GM12801 (cell line): ENCODE measurements around the gene SOX13.

Experiments used
- TF ChIP-seq, protein P1 (sequence below): IDR thresholded peaks from one replicate; pipeline ENCODE4 v1.5.1; 2011; ENCODE audit warnings: control low read depth; ENCODE audit not compliant: insufficient read length; ENCODE audit errors: extremely low read depth

SOX13 gene

DNA sequence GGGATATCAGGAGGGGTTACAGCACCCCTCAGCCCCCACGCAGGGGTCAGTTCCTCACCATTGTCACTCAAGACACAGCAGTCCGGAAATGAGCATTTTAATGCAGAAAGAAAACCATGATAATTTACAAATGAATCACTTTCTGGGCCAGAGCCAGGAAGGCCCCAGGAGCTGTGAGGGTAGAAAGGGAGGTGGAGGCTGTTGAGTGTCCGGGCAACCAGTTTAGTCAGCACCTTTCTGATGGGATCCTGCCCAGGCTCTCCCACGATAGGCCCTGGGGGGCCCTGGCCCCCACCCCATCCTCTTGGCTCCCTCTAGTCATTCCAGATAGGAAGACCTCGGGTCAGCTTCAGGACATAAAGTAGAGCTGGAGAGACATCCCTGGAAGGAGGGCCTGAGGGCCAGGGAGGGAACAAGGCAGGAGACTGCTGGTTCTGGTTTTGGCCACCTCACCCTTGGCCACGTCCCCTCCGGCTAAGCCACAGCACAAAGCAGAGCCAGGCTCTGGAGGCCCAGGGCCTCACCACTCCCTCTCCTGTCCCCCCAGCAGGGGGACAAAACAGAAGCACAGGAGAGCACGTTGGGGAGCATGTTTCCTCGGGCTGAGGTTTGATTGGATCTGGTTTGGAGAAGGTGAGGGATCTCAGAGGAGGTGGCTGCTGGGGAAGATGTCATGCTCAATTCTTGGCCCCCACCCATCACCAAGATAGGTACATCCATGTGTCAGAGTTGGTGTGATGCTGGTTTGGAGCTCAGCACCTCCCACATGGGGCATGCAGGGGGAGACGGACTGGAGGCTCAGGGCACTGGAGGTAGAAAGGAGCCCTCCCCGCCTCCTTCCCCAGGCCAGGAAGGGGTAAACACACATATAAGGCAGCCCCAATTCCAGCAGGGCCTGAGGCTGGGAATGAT, 58.3 kb downstream of the SOX13 start:
- TF ChIP-seq, protein P1, sequence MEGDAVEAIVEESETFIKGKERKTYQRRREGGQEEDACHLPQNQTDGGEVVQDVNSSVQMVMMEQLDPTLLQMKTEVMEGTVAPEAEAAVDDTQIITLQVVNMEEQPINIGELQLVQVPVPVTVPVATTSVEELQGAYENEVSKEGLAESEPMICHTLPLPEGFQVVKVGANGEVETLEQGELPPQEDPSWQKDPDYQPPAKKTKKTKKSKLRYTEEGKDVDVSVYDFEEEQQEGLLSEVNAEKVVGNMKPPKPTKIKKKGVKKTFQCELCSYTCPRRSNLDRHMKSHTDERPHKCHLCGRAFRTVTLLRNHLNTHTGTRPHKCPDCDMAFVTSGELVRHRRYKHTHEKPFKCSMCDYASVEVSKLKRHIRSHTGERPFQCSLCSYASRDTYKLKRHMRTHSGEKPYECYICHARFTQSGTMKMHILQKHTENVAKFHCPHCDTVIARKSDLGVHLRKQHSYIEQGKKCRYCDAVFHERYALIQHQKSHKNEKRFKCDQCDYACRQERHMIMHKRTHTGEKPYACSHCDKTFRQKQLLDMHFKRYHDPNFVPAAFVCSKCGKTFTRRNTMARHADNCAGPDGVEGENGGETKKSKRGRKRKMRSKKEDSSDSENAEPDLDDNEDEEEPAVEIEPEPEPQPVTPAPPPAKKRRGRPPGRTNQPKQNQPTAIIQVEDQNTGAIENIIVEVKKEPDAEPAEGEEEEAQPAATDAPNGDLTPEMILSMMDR = no peak

DNA sequence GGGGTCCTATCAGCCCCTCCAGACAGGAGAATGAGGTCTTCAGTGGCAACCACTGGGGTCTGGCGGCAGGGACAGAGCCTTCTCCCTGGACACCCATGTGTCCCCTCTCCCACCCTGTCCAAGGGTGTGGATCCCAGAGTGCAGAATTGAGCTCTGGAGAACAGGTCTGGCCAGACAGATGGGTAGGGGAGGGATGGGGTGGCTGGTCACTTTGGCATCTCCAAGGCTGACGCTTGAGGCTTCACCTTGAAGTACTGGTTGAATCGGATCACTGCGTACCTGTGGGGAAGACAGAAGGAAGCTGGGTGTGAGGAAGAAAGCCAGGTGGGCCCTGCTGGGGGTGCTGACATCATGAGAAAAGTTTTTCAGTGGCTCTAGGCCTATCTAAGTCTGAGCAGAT, 59.1 kb downstream of the SOX13 start:
- TF ChIP-seq, protein P1 = no peak

DNA sequence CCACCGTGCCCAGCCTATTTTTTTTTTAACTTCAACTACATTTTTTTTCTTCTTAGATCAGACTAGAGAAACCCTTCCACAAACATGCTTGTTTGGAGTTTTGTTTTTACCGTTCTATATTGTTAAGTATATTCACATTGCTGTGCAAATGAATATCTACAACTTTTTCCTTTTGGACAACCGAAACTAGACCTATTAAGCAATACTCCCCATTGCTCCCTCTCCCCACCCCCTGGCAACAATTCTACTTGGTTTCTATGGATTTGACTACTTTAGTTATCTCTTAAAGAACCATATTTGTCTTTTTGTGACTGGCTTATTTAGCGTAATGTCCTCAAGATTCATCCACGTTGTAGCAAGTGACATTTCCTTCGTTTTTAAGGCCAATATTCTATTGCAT, 59.8 kb downstream of the SOX13 start:
- TF ChIP-seq, protein P1 = no peak

DNA sequence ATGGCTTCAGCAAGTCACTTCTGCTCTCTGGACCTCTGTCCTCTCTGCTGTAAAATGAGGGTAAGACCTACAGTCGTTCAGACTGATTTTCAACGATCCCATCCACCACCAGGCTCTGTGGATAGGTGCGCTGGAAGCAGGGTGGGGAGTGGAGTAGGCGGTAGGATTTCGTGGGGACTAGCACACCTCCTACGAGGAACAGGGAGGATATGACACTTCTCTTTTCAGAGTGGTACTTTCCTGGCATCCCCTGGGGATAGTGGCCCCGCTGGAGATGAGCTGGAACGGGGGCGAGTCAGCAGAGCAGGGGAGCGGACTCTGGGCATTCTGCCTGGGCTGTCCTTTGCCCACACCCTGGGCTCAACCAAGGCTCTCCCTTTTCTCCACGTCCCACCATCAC, 61.2 kb downstream of the SOX13 start:
- TF ChIP-seq, protein P1 = no peak

DNA sequence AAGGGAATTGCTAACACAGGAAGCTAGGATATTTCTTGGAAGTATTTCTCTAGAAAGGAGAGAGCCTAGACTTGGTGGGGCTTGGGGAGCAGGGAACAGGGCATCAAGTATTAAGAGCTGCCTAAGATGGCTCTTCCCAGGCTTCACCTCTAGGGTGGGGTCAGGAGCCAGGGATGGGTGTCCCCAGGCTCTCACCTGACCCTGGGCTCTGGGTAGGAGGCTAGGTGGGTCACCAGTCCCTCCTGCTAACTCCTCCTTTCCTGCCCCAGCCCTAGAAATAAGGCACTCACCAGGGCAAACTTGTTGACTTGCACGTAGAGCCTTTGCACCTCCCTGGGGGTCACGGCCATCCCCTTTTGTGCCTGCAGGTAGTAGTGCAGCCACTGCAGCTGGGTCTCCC, 63.9 kb downstream of the SOX13 start:
- TF ChIP-seq, protein P1 = no peak

DNA sequence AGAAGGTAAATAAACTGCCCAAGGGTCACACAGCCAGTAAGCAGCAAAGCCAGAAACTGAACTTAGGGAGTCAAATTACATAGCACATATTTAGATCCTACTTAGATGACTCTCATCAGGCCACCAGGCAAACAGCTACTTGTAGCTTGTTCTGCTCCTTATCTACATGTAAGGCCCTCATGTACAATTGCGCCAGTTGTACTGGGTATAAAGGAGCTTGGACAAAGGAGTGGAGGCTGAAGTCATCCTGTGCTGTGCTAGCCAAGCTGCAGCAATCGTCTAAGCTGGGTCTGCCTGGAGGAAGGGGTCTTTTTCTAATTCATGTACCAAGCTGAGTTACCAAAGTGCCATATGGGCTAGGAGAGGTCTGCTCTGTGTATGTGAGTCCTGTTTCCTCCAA, 66.2 kb downstream of the SOX13 start:
- TF ChIP-seq, protein P1 = no peak

DNA sequence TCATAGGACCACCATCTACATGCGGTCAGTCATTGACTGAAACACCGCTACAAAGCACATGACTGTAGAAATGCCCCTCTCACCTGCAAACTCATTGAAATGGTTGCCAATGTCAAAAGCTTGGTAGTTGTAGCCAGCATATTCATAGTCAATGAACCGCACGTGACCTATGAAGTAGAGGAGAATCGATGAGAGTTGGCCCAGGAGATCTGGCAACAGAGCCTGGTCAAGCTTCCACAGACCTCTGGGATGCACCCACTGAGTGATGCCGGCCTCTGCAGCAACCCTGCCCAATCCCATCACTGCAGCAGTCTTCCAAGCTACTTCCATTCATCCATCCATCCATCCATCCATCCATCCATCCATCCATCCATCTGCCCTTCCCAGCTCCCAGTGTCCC, 67.0 kb downstream of the SOX13 start:
- TF ChIP-seq, protein P1 = no peak
